IgD-negative memory B cell (primary cell): ENCODE measurements around the gene EXOC6. TPM values are rescaled to one million over a fixed set of nuclear protein-coding genes. Genes with fewer than 3 reads are reported as not detected.

Experiments used
- H3K27ac Mint-ChIP-seq, 3 donors: one replicate each; pipeline ENCODE4 v1.8.0; 2020 to 2022; ENCODE audit warnings: mild to moderate bottlenecking in 3 of 3, mixed read lengths in 3 of 3, moderate library complexity in 1 of 3
- H3K27me3 Mint-ChIP-seq: one replicate; pipeline ENCODE4 v1.8.0; 2021; ENCODE audit warnings: mixed read lengths
- H3K36me3 Mint-ChIP-seq: one replicate; pipeline ENCODE4 v1.8.0; 2020; ENCODE audit warnings: mild to moderate bottlenecking, mixed read lengths
- H3K4me1 Mint-ChIP-seq, 3 donors: one replicate each; pipeline ENCODE4 v1.8.0; 2020 to 2022; ENCODE audit warnings: mixed read lengths in 3 of 3, mild to moderate bottlenecking in 1 of 3
- H3K4me3 Mint-ChIP-seq, 4 donors: one replicate each; pipeline ENCODE4 v1.8.0; 2020 to 2022; ENCODE audit warnings: mild to moderate bottlenecking in 4 of 4, mixed read lengths in 4 of 4, moderate library complexity in 3 of 4
- H3K9me3 Mint-ChIP-seq, 3 donors: one replicate each; pipeline ENCODE4 v1.8.0; 2020 to 2021; ENCODE audit warnings: mixed read lengths in 3 of 3, mild to moderate bottlenecking in 1 of 3
- polyA plus RNA-seq: library from polyadenylated mRNA; unstranded; fragments of 300-500 nt; fragmentation: Illumina TruSeq; gene quantifications from one replicate; pipeline ENCODE4 v1.2.3, GENCODE V29; 2021

EXOC6 gene
- polyA plus RNA-seq, 1 donor from 2014 or later: 12.4 TPM

- Mint-ChIP-seq H3K9me3 (no peaks in the 10 kb centered on the region), H3K27ac (no peak overlapping the region), H3K4me1 (no peaks in the 10 kb centered on the region), H3K27me3 (no peaks in the 10 kb centered on the region), H3K4me3 (no peak overlapping the region), H3K36me3 (peaks cover 13% of the 10 kb centered on the region)
Measured at GRCh38 chr10:93026072-93026471, 177.8 kb downstream of the EXOC6 start.

- Mint-ChIP-seq H3K27me3 (no peaks in the 10 kb centered on the region), H3K4me1 (no peaks in the 10 kb centered on the region), H3K9me3 (no peaks in the 10 kb centered on the region)
Measured at GRCh38 chr10:93027508-93027907, 179.2 kb downstream of the EXOC6 start.

GRCh38 chr10:93028883-93029282, 180.6 kb downstream of the EXOC6 start:
- Mint-ChIP-seq H3K27ac (no peak overlapping the region), H3K4me1 (no peaks in the 10 kb centered on the region), H3K4me3 (no peak overlapping the region), H3K27me3 (no peaks in the 10 kb centered on the region), H3K9me3 (no peaks in the 10 kb centered on the region), H3K36me3 (peaks cover 15% of the 10 kb centered on the region)

More at GRCh38 chr10:93027508-93027907, 179.2 kb downstream of the EXOC6 start:
- Mint-ChIP-seq H3K27ac (no peak overlapping the region), H3K4me3 (no peak overlapping the region), H3K36me3 (peaks cover 13% of the 10 kb centered on the region)

- Mint-ChIP-seq H3K4me3 (no peak overlapping the region), H3K9me3 (no peaks in the 10 kb centered on the region), H3K27me3 (no peaks in the 10 kb centered on the region), H3K4me1 (no peaks in the 10 kb centered on the region), H3K27ac (no peak overlapping the region), H3K36me3 (peaks cover 14% of the 10 kb centered on the region)
Measured at GRCh38 chr10:93030409-93030808, 182.1 kb downstream of the EXOC6 start.

GRCh38 chr10:93032105-93032808, 183.9 kb downstream of the EXOC6 start:
- no peaks in the 10 kb centered on the region for H3K27me3 Mint-ChIP-seq
- H3K9me3 Mint-ChIP-seq: no peaks in the 10 kb centered on the region
- no peaks in the 10 kb centered on the region for H3K4me1 Mint-ChIP-seq
- H3K4me3 Mint-ChIP-seq: no peak overlapping the region
- peaks cover 6% of the 10 kb centered on the region for H3K36me3 Mint-ChIP-seq
- peak overlapping the region in 1 of 3 donors; percentile 69 for H3K27ac Mint-ChIP-seq

- no peaks in the 10 kb centered on the region for H3K9me3 Mint-ChIP-seq
- no peaks in the 10 kb centered on the region for H3K27me3 Mint-ChIP-seq
- H3K36me3 Mint-ChIP-seq: peaks cover 3% of the 10 kb centered on the region
- H3K27ac Mint-ChIP-seq: no peak overlapping the region
- H3K4me1 Mint-ChIP-seq: no peaks in the 10 kb centered on the region
- no peak overlapping the region for H3K4me3 Mint-ChIP-seq
Measured at GRCh38 chr10:93032809-93033137, 184.5 kb downstream of the EXOC6 start.

- Mint-ChIP-seq H3K4me3 (no peak overlapping the region), H3K9me3 (no peaks in the 10 kb centered on the region), H3K4me1 (peaks cover 0 to under 1% (median 0%) of the 10 kb centered on the region in 3 donors), H3K36me3 (peaks cover 3% of the 10 kb centered on the region), H3K27me3 (no peaks in the 10 kb centered on the region), H3K27ac (no peak overlapping the region)
Measured at GRCh38 chr10:93034426-93034825, 186.1 kb downstream of the EXOC6 start.

GRCh38 chr10:93039110-93039509, 190.8 kb downstream of the EXOC6 start:
- Mint-ChIP-seq H3K27ac (no peak overlapping the region), H3K9me3 (no peaks in the 10 kb centered on the region), H3K4me3 (no peak overlapping the region), H3K36me3 (peaks cover 12% of the 10 kb centered on the region), H3K27me3 (no peaks in the 10 kb centered on the region), H3K4me1 (peaks cover 2 to 5% (median 5%) of the 10 kb centered on the region in 3 donors)

GRCh38 chr10:93039721-93040120, 191.4 kb downstream of the EXOC6 start:
- H3K27me3 Mint-ChIP-seq: no peaks in the 10 kb centered on the region
- H3K36me3 Mint-ChIP-seq: peaks cover 13% of the 10 kb centered on the region
- H3K27ac Mint-ChIP-seq: peak overlapping the region in 1 of 3 donors; percentile 59
- no peak overlapping the region for H3K4me3 Mint-ChIP-seq
- peaks cover 2 to 5% (median 5%) of the 10 kb centered on the region in 3 donors for H3K4me1 Mint-ChIP-seq
- H3K9me3 Mint-ChIP-seq: no peaks in the 10 kb centered on the region

GRCh38 chr10:93054486-93054885, 206.2 kb downstream of the EXOC6 start:
- H3K4me3 Mint-ChIP-seq: no peak overlapping the region
- peaks cover 15% of the 10 kb centered on the region for H3K36me3 Mint-ChIP-seq
- H3K27ac Mint-ChIP-seq: no peak overlapping the region
- H3K27me3 Mint-ChIP-seq: no peaks in the 10 kb centered on the region
- H3K9me3 Mint-ChIP-seq: no peaks in the 10 kb centered on the region
- no peaks in the 10 kb centered on the region for H3K4me1 Mint-ChIP-seq

- H3K36me3 Mint-ChIP-seq: peaks cover 15% of the 10 kb centered on the region
- H3K9me3 Mint-ChIP-seq: no peaks in the 10 kb centered on the region
- peaks cover 6 to 10% (median 10%) of the 10 kb centered on the region in 3 donors for H3K4me1 Mint-ChIP-seq
- H3K4me3 Mint-ChIP-seq: no peak overlapping the region
- H3K27ac Mint-ChIP-seq: no peak overlapping the region
- H3K27me3 Mint-ChIP-seq: peaks cover 14% of the 10 kb centered on the region
Measured at GRCh38 chr10:93058139-93058538, 209.8 kb downstream of the EXOC6 start.

- peaks cover 15% of the 10 kb centered on the region for H3K36me3 Mint-ChIP-seq
- peak within 1 kb of the TSS; percentile 66 to 93 (median 82) for H3K4me3 Mint-ChIP-seq
- peaks cover 9 to 15% (median 15%) of the 10 kb centered on the region in 3 donors for H3K4me1 Mint-ChIP-seq
- peak within 1 kb of the TSS in 2 of 3 donors; percentile 63 to 87 for H3K27ac Mint-ChIP-seq
- no peaks in the 10 kb centered on the region for H3K9me3 Mint-ChIP-seq
- peaks cover 29% of the 10 kb centered on the region for H3K27me3 Mint-ChIP-seq
Measured at GRCh38 chr10:93059975-93060886, 211.9 kb downstream of the EXOC6 start, which contains the start of gene CYP26C1. CYP26C1 (plus strand) TSS chr10:93060798; CDS start chr10:93061264, 466 bp downstream.

GRCh38 chr10:93060887-93061593, 212.7 kb downstream of the EXOC6 start:
- peak overlapping the region in 1 of 4 donors; percentile 89 for H3K4me3 Mint-ChIP-seq
- peaks cover 35% of the 10 kb centered on the region for H3K27me3 Mint-ChIP-seq
- no peaks in the 10 kb centered on the region for H3K9me3 Mint-ChIP-seq
- H3K27ac Mint-ChIP-seq: peak overlapping the region in 2 of 3 donors; percentile 63 to 87
- peaks cover 12 to 19% (median 19%) of the 10 kb centered on the region in 3 donors for H3K4me1 Mint-ChIP-seq
- H3K36me3 Mint-ChIP-seq: peaks cover 15% of the 10 kb centered on the region

- peak overlapping the region in 2 of 3 donors; percentile 83 to 87 for H3K27ac Mint-ChIP-seq
- H3K4me3 Mint-ChIP-seq: peak overlapping the region; percentile 66 to 93 (median 82)
- H3K27me3 Mint-ChIP-seq: peaks cover 41% of the 10 kb centered on the region
- H3K9me3 Mint-ChIP-seq: no peaks in the 10 kb centered on the region
- peaks cover 9% of the 10 kb centered on the region for H3K36me3 Mint-ChIP-seq
- peaks cover 12 to 23% (median 19%) of the 10 kb centered on the region in 3 donors for H3K4me1 Mint-ChIP-seq
Measured at GRCh38 chr10:93061594-93062513, 213.5 kb downstream of the EXOC6 start.
